NCI-H1694 treated with DMSO at 0.1 percent for 48 hours (cell line): Measurements from ENCODE around the gene PRDM11.
A peak's percentile ranks its signal among the peaks of the same experiment; 100 is the strongest.
"Not testable (repeated sequence)": the region's sequence is repeated elsewhere in the genome, so short reads cannot be mapped to it uniquely, and the experiment has no call there.

Experiments
- DNase-seq: peaks from one replicate; lab custom pipeline; 2025; lab: John Stamatoyannopoulos, UW

PRDM11 gene

DNA sequence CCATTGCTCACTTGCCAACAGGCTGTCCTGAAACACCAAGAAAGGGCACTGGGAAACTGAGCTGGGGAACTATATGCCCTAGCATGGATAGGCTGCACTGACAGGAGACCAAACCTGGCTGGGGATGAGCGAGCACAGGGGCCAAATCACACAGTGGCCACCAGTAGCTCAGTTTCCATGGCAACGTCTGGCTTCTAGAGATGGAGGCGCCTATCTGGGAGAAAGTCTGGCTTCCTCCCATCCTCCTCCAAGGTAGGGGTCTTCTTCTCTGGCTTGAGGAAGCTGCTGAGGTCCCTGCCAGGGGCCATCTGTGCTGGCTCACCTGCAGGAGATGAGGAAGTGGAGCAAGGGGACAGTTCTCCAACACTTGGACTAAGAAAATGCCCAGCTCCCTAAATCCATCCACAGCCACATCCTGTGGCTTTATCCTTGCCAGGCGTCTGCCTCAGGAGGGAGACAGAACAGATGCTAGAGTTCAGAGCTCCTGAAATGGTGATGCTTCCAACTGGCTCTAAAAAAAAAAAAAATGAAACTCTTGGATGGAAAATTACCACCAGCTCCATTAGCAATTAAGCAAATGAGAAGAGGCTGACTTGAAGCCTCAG is 91.4 kb downstream of the PRDM11 start:
- DNase-seq: no peak

DNA sequence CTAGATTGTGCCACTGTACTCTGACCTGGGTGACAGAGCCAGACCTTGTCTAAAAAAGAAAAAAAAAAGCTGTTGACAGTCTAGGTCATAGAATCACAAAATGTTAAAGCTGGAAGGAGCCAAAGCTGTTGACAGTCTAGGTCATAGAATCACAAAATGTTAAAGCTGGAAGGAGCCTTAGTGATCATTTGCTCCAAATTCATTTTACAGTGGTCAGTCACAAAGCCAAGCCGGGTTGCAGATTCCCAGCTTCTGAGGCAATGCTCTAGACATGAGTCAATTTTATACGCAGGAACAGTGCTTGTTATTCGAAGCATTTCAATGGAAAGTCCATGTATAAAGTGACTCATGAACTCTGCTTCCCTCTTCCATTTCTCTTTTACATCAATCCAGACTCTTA is 92.3 kb downstream of the PRDM11 start:
- no peak for DNase-seq

DNA sequence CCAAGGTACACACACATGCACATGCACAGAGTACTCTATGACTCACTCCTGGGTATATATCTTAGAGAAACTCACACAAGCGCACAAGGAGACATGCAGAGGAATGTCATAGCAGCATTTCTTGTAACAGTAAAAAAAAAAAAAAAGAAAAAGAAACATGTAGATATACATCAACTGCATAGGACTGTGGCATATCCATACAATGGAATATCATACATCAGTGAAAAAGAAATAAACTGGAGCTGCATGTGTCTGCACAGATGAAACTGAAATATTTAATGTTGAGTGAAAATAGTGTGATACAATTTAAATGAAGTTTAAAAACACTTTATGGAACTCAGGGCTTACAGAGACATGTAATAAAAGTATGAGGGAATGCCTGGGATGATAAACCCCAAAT is 93.3 kb downstream of the PRDM11 start:
- DNase-seq: no peak

GRCh38 chr11:45243967-45244366 is 97.5 kb downstream of the PRDM11 start:
- no peak for DNase-seq

DNA sequence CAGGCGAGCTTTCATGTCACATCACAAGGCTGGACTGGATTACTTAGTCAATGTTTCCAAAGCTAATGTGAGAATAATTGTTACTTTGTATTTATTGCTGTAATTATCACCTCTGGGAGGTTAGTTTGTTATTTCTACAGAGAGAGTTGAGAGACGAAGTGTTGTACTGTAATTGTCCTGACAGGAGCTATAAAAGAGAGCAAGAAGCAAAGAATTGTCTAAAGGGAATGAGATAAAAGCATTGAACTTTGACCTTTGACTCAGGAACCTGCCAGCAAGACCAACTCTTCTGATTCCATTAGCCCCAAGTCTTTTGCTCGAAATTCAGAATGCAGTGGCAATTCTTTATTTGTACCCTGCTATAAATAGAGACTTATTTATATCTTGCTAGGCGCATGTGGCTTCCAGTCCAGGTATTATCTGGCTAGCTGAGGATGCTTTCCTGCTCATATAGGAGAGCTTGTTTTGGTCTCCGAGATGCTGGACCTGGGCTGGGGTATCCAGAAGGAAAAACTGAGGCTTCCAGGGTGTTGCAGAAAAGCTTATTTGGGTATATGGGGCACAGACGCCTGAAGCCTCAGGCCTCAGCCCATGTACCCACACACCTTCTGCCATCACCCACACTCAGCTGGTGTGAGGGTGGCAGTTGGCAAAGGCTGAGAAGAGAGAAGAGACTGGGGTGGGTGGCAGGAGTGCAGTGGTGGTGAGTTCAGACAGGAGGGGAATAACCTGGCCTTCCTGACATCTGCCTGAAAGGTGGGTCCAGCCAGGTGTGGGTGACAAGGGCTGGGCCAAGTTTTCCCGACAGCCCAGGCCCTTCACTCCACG is 99.0 kb downstream of the PRDM11 start:
- DNase-seq: no peak

GRCh38 chr11:45246241-45246640 is 99.8 kb downstream of the PRDM11 start:
- no peak for DNase-seq

DNA sequence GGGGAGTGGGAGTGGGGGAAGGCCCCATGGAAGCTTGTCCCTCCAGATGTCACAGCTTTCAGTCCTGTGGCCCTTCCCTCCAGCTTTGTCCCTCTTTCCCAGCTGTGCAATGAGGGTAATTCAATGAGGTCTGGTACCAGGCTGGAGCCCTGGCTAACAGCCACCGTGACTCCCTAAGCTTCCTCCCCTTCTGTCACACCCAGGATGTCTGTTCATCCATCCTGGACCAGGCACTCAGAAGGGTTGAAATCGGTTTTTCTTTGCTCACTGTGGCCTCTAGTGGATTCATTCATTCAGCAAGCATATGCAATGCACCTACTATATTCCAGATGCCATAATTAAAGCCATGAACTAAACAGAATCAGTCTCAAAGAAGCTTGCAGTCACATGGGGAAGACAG is 101.0 kb downstream of the PRDM11 start:
- DNase-seq: peak; percentile 78

DNA sequence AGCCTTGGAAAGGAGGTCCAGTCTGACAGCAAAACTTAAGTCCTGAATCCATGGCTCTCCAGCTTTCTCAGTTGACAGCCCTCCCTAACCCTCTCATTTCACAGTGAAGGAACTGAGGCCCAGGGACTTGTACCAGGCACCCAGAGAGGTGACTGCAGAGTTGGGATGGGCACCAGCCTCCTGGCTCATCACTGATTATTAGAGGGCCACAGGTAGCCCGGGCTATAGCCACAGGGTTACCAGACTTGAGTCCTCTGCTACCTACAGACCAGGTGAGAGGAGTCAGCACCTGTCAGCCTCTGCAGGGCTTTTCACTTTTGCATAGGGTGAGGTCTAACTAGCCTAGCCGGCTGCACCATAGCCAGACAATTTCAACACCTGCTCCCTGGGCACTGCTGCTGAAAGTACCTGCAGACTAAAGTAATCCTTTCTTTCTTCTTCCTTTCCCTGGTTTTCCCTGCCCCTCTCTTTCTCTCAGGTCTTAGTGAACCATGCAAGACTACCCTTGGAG is 102.1 kb downstream of the PRDM11 start:
- DNase-seq: no peak

DNA sequence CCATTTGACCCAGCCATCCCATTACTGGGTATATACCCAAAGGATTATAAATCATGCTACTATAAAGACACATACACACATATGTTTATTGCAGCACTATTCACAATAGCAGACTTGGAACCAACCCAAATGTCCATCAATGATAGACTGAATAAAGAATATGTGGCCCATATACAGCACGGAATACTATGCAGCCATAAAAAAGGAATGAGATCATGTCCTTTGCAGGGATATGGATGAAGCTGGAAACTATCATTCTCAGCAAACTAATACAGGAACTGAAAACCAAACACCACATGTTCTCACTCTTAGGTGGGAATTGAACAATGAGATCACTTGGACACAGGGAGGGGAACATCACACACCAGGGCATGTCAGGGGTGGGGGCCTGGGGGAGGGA is 102.9 kb downstream of the PRDM11 start:
- DNase-seq: not testable (repeated sequence)

GRCh38 chr11:45250035-45250718 is 103.7 kb downstream of the PRDM11 start:
- no peak for DNase-seq

DNA sequence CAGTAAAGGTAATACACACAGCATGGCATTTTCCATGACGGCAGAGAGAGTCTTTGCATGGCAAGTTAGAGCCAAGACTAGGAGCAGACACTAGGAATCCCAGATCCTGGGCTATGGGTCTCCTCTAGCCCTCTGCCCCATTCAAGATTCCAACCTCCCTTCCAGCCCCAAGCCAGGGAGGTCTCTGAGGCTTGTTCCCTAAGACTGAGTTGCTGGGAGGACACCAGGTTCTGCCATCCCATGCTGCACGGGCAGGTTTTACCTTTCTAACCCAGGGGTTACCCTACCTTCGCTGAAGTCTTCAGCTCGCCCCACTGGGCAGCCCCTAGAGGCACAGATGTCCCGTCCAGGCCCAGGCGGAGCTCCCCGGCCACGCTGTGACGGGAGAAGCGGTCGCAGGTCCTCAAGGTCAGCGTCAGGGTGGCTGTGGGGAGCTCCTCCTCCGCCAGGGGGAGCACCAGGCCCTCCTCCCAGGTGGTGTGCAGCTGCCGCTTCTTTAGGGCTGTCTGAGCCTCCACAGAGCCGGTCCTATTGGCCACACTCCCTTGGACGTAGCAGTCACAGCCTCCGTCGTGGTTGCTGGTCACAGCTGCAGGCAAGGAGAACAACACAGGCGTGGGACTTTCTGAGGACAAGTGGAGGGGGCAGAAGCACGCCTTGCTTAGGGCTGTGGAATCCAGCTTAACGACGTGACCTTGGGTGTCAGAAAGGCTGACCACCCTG is 105.9 kb downstream of the PRDM11 start:
- DNase-seq: no peak

- no peak for DNase-seq
Measured at GRCh38 chr11:45252877-45253276, 106.4 kb downstream of the PRDM11 start.

DNA sequence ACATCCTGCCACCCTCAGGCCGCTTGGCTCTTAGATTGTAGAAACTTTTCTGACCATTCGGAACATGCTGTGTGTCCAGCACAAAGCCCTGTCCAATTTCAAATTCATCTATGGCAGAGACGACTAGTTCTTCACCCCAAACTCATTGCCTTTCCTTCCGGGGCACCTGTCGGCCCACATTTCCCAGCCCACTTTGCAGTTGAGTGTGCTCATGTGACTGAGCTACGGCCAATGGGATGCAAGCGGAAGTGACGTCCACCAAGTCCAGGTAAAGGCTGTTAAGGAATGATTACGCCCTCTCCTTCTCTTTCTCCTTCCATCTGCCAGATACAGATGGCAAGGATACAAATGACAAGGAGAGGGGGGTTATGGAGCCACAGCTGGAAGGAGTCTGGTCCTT is 107.2 kb downstream of the PRDM11 start:
- DNase-seq: no peak

DNA sequence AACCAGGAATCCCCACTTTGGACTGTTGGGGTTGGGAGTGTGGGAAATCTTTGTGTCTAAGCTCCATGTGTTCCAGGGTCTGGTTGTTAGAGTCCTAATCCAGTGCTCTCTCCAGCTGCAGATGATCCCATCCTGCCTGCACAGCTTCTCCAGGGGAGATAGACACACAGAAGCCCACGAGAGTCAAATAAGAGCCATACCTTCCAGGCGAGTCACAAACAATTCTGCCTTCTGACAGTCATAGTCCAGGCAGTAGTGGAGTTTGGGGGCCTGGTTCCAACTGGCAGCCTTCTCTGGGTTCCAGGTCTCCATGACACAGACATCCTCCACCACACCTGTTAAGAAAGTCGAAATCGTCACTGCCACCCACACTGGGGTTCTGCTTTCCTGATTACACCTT is 107.6 kb downstream of the PRDM11 start:
- no peak for DNase-seq

DNA sequence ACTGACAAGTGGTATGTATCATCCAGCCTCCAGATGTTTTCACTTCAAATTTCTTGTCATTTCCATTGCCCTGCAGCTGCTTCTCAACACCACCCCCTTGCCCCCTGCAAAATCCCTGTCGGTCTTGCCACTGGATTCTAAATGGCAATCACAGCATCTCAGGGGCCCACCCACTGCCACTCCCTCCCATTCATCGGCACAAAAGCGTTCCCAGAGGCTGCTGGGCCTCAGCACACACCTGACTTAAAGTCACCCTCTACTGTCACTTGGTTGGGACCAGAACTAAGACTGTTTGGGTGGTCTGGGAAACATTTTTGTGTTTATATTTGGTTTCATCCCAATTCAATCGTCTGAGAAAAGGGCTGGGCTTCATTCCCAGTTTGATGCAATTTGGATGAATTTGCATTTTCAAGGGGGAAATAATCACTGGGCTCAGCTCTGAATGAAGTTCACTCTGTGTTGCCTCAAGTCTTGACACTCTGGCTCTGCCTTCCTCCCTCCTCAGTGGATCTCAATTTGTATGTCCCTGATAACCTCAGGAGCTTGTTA is 112.6 kb downstream of the PRDM11 start:
- no peak for DNase-seq

- DNase-seq: no peak
Measured at GRCh38 chr11:45259592-45259991, 113.2 kb downstream of the PRDM11 start.

DNA sequence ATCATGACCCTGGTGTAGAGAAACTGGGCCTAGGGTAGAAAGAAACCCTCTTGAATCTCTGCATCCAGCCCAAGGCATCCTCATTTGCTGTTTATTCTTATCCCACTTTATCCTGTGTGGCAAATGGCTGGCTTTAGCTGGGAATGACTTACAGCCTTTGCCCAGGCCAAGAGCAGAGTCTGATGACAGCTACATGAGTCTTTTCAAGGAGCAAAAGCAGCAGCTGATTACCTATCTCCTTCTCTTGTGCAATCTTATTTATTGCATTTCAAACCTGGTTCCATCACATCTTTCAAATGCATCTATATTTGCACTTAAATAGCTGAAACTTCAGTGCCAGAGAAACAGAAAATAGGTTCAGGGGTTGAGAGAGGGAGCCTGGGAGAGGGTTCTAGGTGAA is 113.6 kb downstream of the PRDM11 start:
- DNase-seq: no peak

- peak; percentile 83 for DNase-seq
Measured at GRCh38 chr11:45262900-45263299, 116.5 kb downstream of the PRDM11 start.

- DNase-seq: no peak
Measured at GRCh38 chr11:45263773-45264172, 117.3 kb downstream of the PRDM11 start.

- DNase-seq: peak; percentile 38
Measured at GRCh38 chr11:45264839-45265515, 118.5 kb downstream of the PRDM11 start.

DNA sequence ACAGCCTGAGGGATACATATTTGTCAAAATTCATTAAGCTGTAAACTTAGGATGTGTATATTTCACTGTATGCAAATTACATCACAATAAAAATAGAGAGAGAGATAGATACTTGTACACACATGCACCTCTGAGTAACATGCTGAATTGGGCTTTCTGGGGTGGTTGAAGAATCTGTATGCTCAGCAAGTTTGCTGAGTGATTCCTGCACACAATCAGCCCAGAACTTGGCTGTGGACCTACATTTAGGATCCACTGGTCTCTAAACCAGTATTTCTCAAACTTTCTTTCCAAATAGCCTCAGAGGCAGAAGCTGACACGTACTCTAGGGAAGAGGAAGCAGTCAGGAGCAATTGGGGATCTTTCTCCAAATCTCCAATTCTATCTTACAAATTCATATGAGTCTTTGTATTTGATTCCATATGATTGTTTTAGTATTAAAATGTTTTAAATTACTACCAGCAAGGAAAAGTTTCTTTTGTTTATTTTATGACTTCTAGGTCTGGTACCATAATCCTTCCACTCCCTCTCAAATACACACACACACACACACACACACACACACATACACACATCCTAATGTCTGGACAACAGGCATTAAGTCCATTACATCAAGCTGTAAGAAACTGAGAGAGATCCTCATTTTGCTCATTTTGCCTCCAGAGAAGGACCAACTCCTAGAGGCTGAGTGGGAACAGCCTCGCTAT is 119.7 kb downstream of the PRDM11 start:
- DNase-seq: no peak
